Stimulated activated CD8-positive, alpha-beta memory T cell treated with anti-CD3 and anti-CD28 coated beads, Interleukin-15, amount 100 ng/mL, for 48 hours (primary cell): Measurements from ENCODE around the gene GSTM1.

Experiments used
- DNase-seq, 2 donors: peaks; one replicate each; pipeline ENCODE4 v3.0.0-alpha.2; 2020; ENCODE audit warnings: low read depth in 2 of 2

The GSTM1 gene

GRCh38 chr1:109726728-109727373 lies 39.2 kb downstream of the GSTM1 start:
- DNase-seq = no peak

- DNase-seq = no peak
Observed at GRCh38 chr1:109728870-109729269, 41.3 kb downstream of the GSTM1 start.

GRCh38 chr1:109730666-109731065 lies 43.0 kb downstream of the GSTM1 start:
- no peak for DNase-seq

GRCh38 chr1:109732390-109732881 lies 44.8 kb downstream of the GSTM1 start:
- DNase-seq = no peak

- DNase-seq = no peak
Observed at GRCh38 chr1:109733236-109733870, 45.7 kb downstream of the GSTM1 start.

GRCh38 chr1:109739738-109740614 lies 52.4 kb downstream of the GSTM1 start:
- peak; percentile 62 to 72 for DNase-seq

- no peak for DNase-seq
Observed at GRCh38 chr1:109740615-109741373, 53.2 kb downstream of the GSTM1 start, which contains the start of gene GSTM3. GSTM3 (minus strand) TSS chr1:109741038; CDS start chr1:109740287, 751 bp downstream.
